HK-2 (cell line): ENCODE measurements around the gene NTRK2.

Experiments
- DNase-seq: peaks from one replicate; pipeline ENCODE4 v3.0.0-alpha.2; 2018; ENCODE audit not compliant: unreplicated experiment

NTRK2 gene

GRCh38 chr9:85016384-85017006 lies 347.0 kb downstream of the NTRK2 start:
- DNase-seq, result no peak

- DNase-seq, result no peak
These were observed 351.3 kb downstream of the NTRK2 start for GRCh38 chr9:85020791-85021190.

- DNase-seq, result no peak
These were observed 352.2 kb downstream of the NTRK2 start for GRCh38 chr9:85021686-85022085.

- no peak for DNase-seq
These were observed 354.8 kb downstream of the NTRK2 start for GRCh38 chr9:85024374-85024773.

- no peak for DNase-seq
These were observed 356.1 kb downstream of the NTRK2 start for GRCh38 chr9:85025638-85026037.

- no peak for DNase-seq
These were observed 358.3 kb downstream of the NTRK2 start for GRCh38 chr9:85027870-85028269.

- no peak for DNase-seq
These were observed 360.8 kb downstream of the NTRK2 start for GRCh38 chr9:85030316-85030715.

GRCh38 chr9:85036496-85036895 lies 367.0 kb downstream of the NTRK2 start:
- no peak for DNase-seq

GRCh38 chr9:85038061-85038460 lies 368.5 kb downstream of the NTRK2 start:
- no peak for DNase-seq

GRCh38 chr9:85038824-85039608 lies 369.5 kb downstream of the NTRK2 start:
- no peak for DNase-seq

GRCh38 chr9:85040146-85040545 lies 370.6 kb downstream of the NTRK2 start:
- no peak for DNase-seq

GRCh38 chr9:85040821-85041465 lies 371.4 kb downstream of the NTRK2 start:
- no peak for DNase-seq

GRCh38 chr9:85041466-85042137 lies 372.1 kb downstream of the NTRK2 start:
- DNase-seq, result no peak

- no peak for DNase-seq
These were observed 373.6 kb downstream of the NTRK2 start for GRCh38 chr9:85042981-85043647.

- DNase-seq, result no peak
These were observed 375.7 kb downstream of the NTRK2 start for GRCh38 chr9:85045271-85045670.

- DNase-seq, result no peak
These were observed 376.9 kb downstream of the NTRK2 start for GRCh38 chr9:85046475-85046874.

- DNase-seq, result no peak
These were observed 383.8 kb downstream of the NTRK2 start for GRCh38 chr9:85053206-85053786.

- no peak for DNase-seq
These were observed 384.5 kb downstream of the NTRK2 start for GRCh38 chr9:85054017-85054416.

GRCh38 chr9:85055506-85056202 lies 386.1 kb downstream of the NTRK2 start:
- DNase-seq, result no peak

GRCh38 chr9:85056203-85056572 lies 386.7 kb downstream of the NTRK2 start:
- DNase-seq, result no peak

GRCh38 chr9:85061969-85062368 lies 392.4 kb downstream of the NTRK2 start:
- no peak for DNase-seq
